H9 (cell line): Measurements from ENCODE around the gene TBC1D7. TPM values are rescaled to one million over a fixed set of nuclear protein-coding genes. Genes with fewer than 3 reads are reported as not detected.

Experiments used
- DNase-seq: peaks from one replicate; pipeline ENCODE4 v3.0.0-alpha.2; 2017
- H2AFZ ChIP-seq: one replicate; pipeline ENCODE4 v1.6.1; 2013; ENCODE audit warnings: mild to moderate bottlenecking, low read length, control low read depth, moderate library complexity
- H2AK5ac ChIP-seq: 2 replicates; pipeline ENCODE4 v1.6.1; 2013; ENCODE audit warnings: low read length, control low read depth, mixed read lengths; ENCODE audit not compliant: insufficient read length
- H2BK120ac ChIP-seq: one replicate; pipeline ENCODE4 v1.6.1; 2013; ENCODE audit warnings: low read depth, mild to moderate bottlenecking, low read length, control low read depth, inconsistent platforms; ENCODE audit not compliant: poor library complexity, severe bottlenecking
- H2BK12ac ChIP-seq: 2 replicates; pipeline ENCODE4 v1.6.1; 2013; ENCODE audit warnings: low read length, control low read depth, mixed read lengths, low read depth; ENCODE audit not compliant: insufficient read length
- H2BK15ac ChIP-seq: 2 replicates; pipeline ENCODE4 v1.6.1; 2013; ENCODE audit warnings: low read depth, low read length, control low read depth
- H2BK20ac ChIP-seq: one replicate; pipeline ENCODE4 v1.6.1; 2013; ENCODE audit warnings: low read depth, mild to moderate bottlenecking, low read length, control low read depth, inconsistent platforms; ENCODE audit not compliant: poor library complexity, severe bottlenecking
- H2BK5ac ChIP-seq: 2 replicates; pipeline ENCODE4 v1.6.1; 2013; ENCODE audit warnings: low read length, control low read depth, mixed read lengths; ENCODE audit not compliant: insufficient read length
- H3K14ac ChIP-seq: 2 replicates; pipeline ENCODE4 v1.6.1; 2013; ENCODE audit warnings: low read length, control low read depth; ENCODE audit not compliant: insufficient read depth
- H3K18ac ChIP-seq: 2 replicates; pipeline ENCODE4 v1.6.1; 2013; ENCODE audit warnings: low read depth, mild to moderate bottlenecking, mixed read lengths, low read length, control low read depth; ENCODE audit not compliant: insufficient read length
- H3K23ac ChIP-seq: 2 replicates; pipeline ENCODE4 v1.6.1; 2013; ENCODE audit warnings: low read length, control low read depth, mixed read lengths, low read depth; ENCODE audit not compliant: insufficient read length
- H3K23me2 ChIP-seq: 2 replicates; pipeline ENCODE4 v1.6.1; 2013; ENCODE audit warnings: low read depth, mild to moderate bottlenecking, mixed read lengths, low read length, control low read depth; ENCODE audit not compliant: insufficient read length, poor library complexity, severe bottlenecking
- H3K27ac ChIP-seq: 2 replicates; pipeline ENCODE4 v1.5.1; 2013; ENCODE audit warnings: low read length, control low read depth, mixed read lengths, low read depth; ENCODE audit not compliant: insufficient read length
- H3K27me3 ChIP-seq: 2 replicates; pipeline ENCODE4 v1.6.1; 2013; ENCODE audit warnings: low read length, control low read depth, inconsistent platforms; ENCODE audit not compliant: insufficient read depth
- H3K4ac ChIP-seq: 2 replicates; pipeline ENCODE4 v1.6.1; 2013; ENCODE audit warnings: low read depth, mild to moderate bottlenecking, control low read depth, inconsistent platforms, low read length, moderate library complexity
- H3K4me1 ChIP-seq: 2 replicates; pipeline ENCODE4 v1.6.1; 2013; ENCODE audit warnings: low read length, control low read depth, inconsistent platforms; ENCODE audit not compliant: insufficient read depth
- H3K4me2 ChIP-seq: 2 replicates; pipeline ENCODE4 v1.6.1; 2013; ENCODE audit warnings: low read length, control low read depth, mixed read lengths; ENCODE audit not compliant: insufficient read length, insufficient read depth
- H3K56ac ChIP-seq: 2 replicates; pipeline ENCODE4 v1.6.1; 2013; ENCODE audit warnings: low read depth, mild to moderate bottlenecking, mixed read lengths, low read length, control low read depth; ENCODE audit not compliant: insufficient read length
- H3K79me1 ChIP-seq: 2 replicates; pipeline ENCODE4 v1.6.1; 2013; ENCODE audit warnings: low read depth, mild to moderate bottlenecking, moderate library complexity, low read length, control low read depth, inconsistent platforms; ENCODE audit not compliant: insufficient read depth, poor library complexity, severe bottlenecking
- H3K79me2 ChIP-seq: 2 replicates; pipeline ENCODE4 v1.6.1; 2013; ENCODE audit warnings: low read length, control low read depth, inconsistent platforms; ENCODE audit not compliant: insufficient read depth
- H3K9ac ChIP-seq: 2 replicates; pipeline ENCODE4 v1.6.1; 2013; ENCODE audit warnings: low read length, control low read depth, mixed read lengths; ENCODE audit not compliant: insufficient read length; ENCODE audit errors: extremely low read depth
- H3K9me3 ChIP-seq: one replicate; pipeline ENCODE4 v1.6.1; 2013; ENCODE audit warnings: low read depth, low read length, inconsistent platforms; ENCODE audit not compliant: control insufficient read depth
- H3T11ph ChIP-seq: one replicate; pipeline ENCODE4 v1.6.1; 2013; ENCODE audit warnings: mild to moderate bottlenecking, low read length, control low read depth, inconsistent platforms
- H4K20me1 ChIP-seq: one replicate; pipeline ENCODE4 v1.6.1; 2013; ENCODE audit not compliant: control insufficient read depth, insufficient read length, insufficient read depth
- H4K5ac ChIP-seq: 2 replicates; pipeline ENCODE4 v1.6.1; 2013; ENCODE audit warnings: low read depth, mild to moderate bottlenecking, mixed read lengths, low read length, control low read depth; ENCODE audit not compliant: insufficient read length
- H4K8ac ChIP-seq: replicated peaks from 2 replicates; pipeline ENCODE4 v1.6.1; 2013; ENCODE audit warnings: low read length, control low read depth, mixed read lengths, low read depth; ENCODE audit not compliant: insufficient read length
- H4K91ac ChIP-seq: 2 replicates; pipeline ENCODE4 v1.6.1; 2013; ENCODE audit warnings: low read depth, mild to moderate bottlenecking, moderate library complexity, mixed read lengths, low read length, control low read depth; ENCODE audit not compliant: insufficient read length
- H3K27ac Mint-ChIP-seq, 3 experiments: 2 replicates in 2 of 3; 3 replicates in 1 of 3; pipeline ENCODE4 v1.8.0; 2020 to 2021; ENCODE audit warnings: mixed read lengths in 3 of 3, mild to moderate bottlenecking in 1 of 3, moderate library complexity in 1 of 3
- H3K27me3 Mint-ChIP-seq: 2 replicates; pipeline ENCODE4 v1.8.0; 2021; ENCODE audit warnings: low read depth, mild to moderate bottlenecking, moderate library complexity, mixed read lengths
- H3K36me3 Mint-ChIP-seq, 3 experiments: 2 replicates in 2 of 3; 3 replicates in 1 of 3; pipeline ENCODE4 v1.8.0; 2020 to 2021; ENCODE audit warnings: low read depth in 3 of 3, mixed read lengths in 3 of 3; ENCODE audit not compliant: insufficient read depth in 1 of 3
- H3K4me1 Mint-ChIP-seq, 2 experiments: 2 replicates each; pipeline ENCODE4 v1.8.0; 2020; ENCODE audit warnings: mixed read lengths in 2 of 2
- H3K4me3 Mint-ChIP-seq, 2 experiments: 2 replicates in 1 of 2; 3 replicates in 1 of 2; pipeline ENCODE4 v1.8.0; 2020 to 2021; ENCODE audit warnings: mild to moderate bottlenecking in 2 of 2, mixed read lengths in 2 of 2, moderate library complexity in 1 of 2
- H3K9me3 Mint-ChIP-seq, 2 experiments: 2 replicates in 1 of 2; 3 replicates in 1 of 2; pipeline ENCODE4 v1.8.0; 2020; ENCODE audit warnings: mild to moderate bottlenecking in 2 of 2, mixed read lengths in 2 of 2, moderate library complexity in 1 of 2
- total RNA-seq: library from RNA; stranded (reverse); gene quantifications from 2 replicates; pipeline ENCODE4 v1.2.1, GENCODE V29; 2021
- TF ChIP-seq, protein P1 (sequence below): fragments of 200-600 bp; sonication (generic); conservative IDR thresholded peaks from 3 replicates; pipeline ENCODE4 v1.8.0; 2021; ENCODE audit warnings: antibody characterized with exemption, mild to moderate bottlenecking

Gene TBC1D7
- total RNA-seq, 1 experiment from 2014 or later, result 33.9 TPM

DNA sequence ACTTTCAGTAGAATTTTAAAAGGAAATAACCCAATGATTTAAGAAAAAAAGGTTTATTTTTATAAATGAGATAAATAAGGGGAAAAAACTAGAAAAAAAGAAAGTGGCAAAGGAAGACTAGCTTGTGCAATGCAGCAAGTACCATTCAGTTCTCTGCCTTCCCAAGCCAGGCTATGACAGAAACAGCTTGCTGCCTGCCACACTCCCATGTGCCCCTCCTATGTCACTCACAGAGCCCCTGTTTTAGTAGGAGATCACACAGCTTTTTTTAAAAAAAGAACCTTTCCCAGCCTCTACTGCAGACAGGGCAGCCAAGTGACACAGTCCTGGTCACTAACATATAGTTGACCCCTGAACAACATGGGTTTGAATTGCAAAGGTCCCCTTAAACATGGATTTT is 13.5 kb downstream of the TBC1D7 start:
- Histone ChIP-seq H3K56ac (no peak overlapping the region), H3K27me3 (no peaks in the 10 kb centered on the region), H4K20me1 (no peaks in the 10 kb centered on the region), H3K14ac (no peak overlapping the region), H3K4me1 (no peaks in the 10 kb centered on the region), H3K23ac (no peak overlapping the region), H3K4ac (no peak overlapping the region), H2BK15ac (no peak overlapping the region), H3K23me2 (no peaks in the 10 kb centered on the region), H3K79me1 (no peaks in the 10 kb centered on the region), H3K9ac (no peak overlapping the region), H3T11ph (no peak overlapping the region), H2BK5ac (no peak overlapping the region), H4K91ac (no peak overlapping the region), H2BK20ac (no peak overlapping the region), H4K8ac (no peak overlapping the region), H3K79me2 (no peaks in the 10 kb centered on the region), H3K18ac (no peak overlapping the region), H2BK120ac (no peak overlapping the region), H3K9me3 (no peaks in the 10 kb centered on the region), H2BK12ac (no peak overlapping the region), H4K5ac (no peak overlapping the region), H2AFZ (no peak overlapping the region), H2AK5ac (no peak overlapping the region), H3K4me2 (no peak overlapping the region), H3K27ac (no peak overlapping the region)
- Mint-ChIP-seq H3K4me1 (no peaks in the 10 kb centered on the region), H3K9me3 (no peaks in the 10 kb centered on the region), H3K36me3 (peaks cover 16 to 72% (median 51%) of the 10 kb centered on the region in 3 experiments; a peak in 6 of 7 replicates), H3K27me3 (no peaks in the 10 kb centered on the region), H3K27ac (no peak overlapping the region; a peak in 1 of 7 replicates), H3K4me3 (no peak overlapping the region)
- TF ChIP-seq, protein P1, sequence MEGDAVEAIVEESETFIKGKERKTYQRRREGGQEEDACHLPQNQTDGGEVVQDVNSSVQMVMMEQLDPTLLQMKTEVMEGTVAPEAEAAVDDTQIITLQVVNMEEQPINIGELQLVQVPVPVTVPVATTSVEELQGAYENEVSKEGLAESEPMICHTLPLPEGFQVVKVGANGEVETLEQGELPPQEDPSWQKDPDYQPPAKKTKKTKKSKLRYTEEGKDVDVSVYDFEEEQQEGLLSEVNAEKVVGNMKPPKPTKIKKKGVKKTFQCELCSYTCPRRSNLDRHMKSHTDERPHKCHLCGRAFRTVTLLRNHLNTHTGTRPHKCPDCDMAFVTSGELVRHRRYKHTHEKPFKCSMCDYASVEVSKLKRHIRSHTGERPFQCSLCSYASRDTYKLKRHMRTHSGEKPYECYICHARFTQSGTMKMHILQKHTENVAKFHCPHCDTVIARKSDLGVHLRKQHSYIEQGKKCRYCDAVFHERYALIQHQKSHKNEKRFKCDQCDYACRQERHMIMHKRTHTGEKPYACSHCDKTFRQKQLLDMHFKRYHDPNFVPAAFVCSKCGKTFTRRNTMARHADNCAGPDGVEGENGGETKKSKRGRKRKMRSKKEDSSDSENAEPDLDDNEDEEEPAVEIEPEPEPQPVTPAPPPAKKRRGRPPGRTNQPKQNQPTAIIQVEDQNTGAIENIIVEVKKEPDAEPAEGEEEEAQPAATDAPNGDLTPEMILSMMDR, result no peak
- DNase-seq, result no peak
